IPS-NIHi11 (cell line): ENCODE results near the gene CPEB1.
"Not testable (repeated sequence)": the region's sequence is repeated elsewhere in the genome, so short reads cannot be mapped to it uniquely, and the experiment has no call there.

Experiments
- DNase-seq: peaks from one replicate; pipeline ENCODE4 v3.0.0; 2012; ENCODE audit warnings: mixed read lengths, low spot score

CPEB1 gene

DNA sequence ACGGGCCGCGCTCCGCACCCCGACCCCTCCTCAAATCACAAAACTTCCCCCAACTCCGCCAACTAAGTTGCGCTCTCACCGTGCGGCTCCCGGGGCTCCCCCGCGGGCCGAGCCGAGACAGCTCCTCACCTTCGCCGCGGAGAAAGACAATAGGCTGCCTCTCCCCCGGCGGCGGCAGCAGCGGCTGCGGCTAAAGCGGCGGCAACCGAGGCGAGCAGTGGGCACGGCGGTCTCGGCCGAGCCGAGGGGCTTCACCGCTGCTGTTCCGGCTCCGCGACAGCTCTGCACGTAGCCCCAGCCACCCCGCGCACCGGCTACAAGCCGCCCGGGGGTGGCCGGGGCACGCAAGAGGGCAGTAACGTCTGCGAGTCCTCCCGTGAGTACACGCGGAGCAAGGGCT, 133.6 kb downstream of the CPEB1 start:
- not testable (repeated sequence) for DNase-seq

DNA sequence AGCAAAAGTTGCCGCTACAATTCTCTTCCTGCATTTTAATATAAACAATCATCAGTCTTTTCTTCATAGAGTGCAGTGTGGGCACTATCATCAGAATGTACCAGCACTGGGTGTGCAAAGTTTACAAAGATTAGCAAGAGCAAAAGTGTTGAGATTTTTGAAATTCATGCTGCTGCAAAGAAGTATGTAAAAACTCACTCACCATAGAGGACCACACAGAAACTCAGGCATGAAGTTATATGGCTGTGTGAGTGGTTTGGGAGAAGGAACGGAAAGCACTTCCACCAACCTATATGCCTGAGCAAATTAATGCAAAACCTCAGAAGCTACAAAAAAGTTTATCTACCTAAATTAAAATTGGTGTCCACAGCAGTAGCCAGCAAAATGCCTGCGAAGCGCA, 139.5 kb downstream of the CPEB1 start:
- DNase-seq = not testable (repeated sequence)

GRCh38 chr15:82507087-82507486, 140.1 kb downstream of the CPEB1 start:
- DNase-seq = not testable (repeated sequence)

GRCh38 chr15:82505842-82506241, 141.3 kb downstream of the CPEB1 start:
- not testable (repeated sequence) for DNase-seq

GRCh38 chr15:82504074-82504473, 143.1 kb downstream of the CPEB1 start:
- DNase-seq = not testable (repeated sequence)

- DNase-seq = not testable (repeated sequence)
Measured at GRCh38 chr15:82502700-82503339, 144.3 kb downstream of the CPEB1 start.

DNA sequence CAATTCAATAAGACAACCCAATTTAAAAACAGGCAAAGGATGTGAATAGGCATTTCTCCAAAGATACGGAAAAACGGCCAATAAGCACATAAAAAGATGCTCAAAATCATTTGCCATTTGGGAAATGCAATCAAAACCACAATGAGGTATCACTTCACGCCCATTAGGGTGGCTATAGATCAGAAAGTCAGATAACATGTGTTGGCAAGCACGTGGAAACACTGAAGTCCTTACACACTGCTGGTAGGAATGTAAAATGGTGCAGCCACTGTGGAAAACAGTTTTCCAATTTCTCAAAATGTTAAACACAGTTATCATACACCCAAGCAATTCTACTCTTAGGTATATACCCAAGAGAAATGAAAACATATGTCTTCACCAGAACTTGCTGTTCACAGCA, 146.4 kb downstream of the CPEB1 start:
- not testable (repeated sequence) for DNase-seq

DNA sequence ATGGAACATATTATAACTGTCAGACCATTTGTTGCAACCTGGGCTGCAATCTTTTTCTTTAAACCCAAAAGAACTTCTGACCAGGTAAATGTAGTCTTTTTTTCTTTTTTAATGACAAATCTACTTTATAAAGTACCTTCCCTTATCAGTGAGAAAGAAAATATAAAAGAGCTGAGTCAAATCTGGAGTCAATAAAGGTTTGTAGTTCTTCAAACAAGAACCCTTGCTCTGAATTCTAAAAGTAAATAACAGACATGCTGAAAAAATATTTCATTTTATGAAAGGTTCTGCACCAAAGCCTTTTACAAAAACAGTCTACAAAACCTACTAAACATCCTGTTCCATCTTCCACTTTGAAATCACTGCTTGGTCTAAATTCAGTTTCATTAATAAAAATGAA, 149.2 kb downstream of the CPEB1 start:
- DNase-seq = not testable (repeated sequence)
